HepG2 (cell line): ENCODE measurements around the gene MYO15A. TPM values are rescaled to one million over a fixed set of nuclear protein-coding genes. Genes with fewer than 3 reads are reported as not detected.

Source experiments
- FOSL2 ChIP-seq: sonication (generic); formaldehyde crosslinking; IDR thresholded peaks from 2 replicates; pipeline ENCODE4 v1.4.0; 2020; ENCODE audit warnings: missing genetic modification reagents
- ZBTB42 ChIP-seq: sonication (generic); formaldehyde crosslinking; IDR thresholded peaks from 2 replicates; pipeline ENCODE4 v1.5.0; 2020; ENCODE audit warnings: mild to moderate bottlenecking, missing genetic modification reagents
- ZKSCAN5 ChIP-seq: sonication (generic); formaldehyde crosslinking; IDR thresholded peaks from 2 replicates; pipeline ENCODE4 v1.5.1; 2020; ENCODE audit warnings: mild to moderate bottlenecking, missing genetic modification reagents
- ZNF234 ChIP-seq: sonication (generic); formaldehyde crosslinking; conservative IDR thresholded peaks from 2 replicates; pipeline ENCODE4 v1.5.1; 2020; ENCODE audit warnings: mild to moderate bottlenecking, missing genetic modification reagents
- ZNF432 ChIP-seq: sonication (generic); formaldehyde crosslinking; IDR thresholded peaks from 2 replicates; pipeline ENCODE4 v1.5.0; 2020; ENCODE audit warnings: missing genetic modification reagents, mild to moderate bottlenecking, borderline replicate concordance
- ZNF7 ChIP-seq: IDR thresholded peaks from 2 replicates; pipeline ENCODE4 v1.6.1; 2016; ENCODE audit warnings: missing biosample characterization, missing genetic modification reagents
- ZNF790 ChIP-seq: sonication (generic); formaldehyde crosslinking; IDR thresholded peaks from 2 replicates; pipeline ENCODE4 v1.8.0; 2022; ENCODE audit warnings: missing genetic modification reagents, mild to moderate bottlenecking, borderline replicate concordance
- polyA plus RNA-seq, 8 experiments: library from polyadenylated mRNA; depleted of rRNA in 3 of 8; stranded (reverse) in 7 of 8; unstranded in 1 of 8; fragments of >200 nt; fragmentation: Illumina TruSeq in 4 of 8; extraction: Trizol in 4 of 8; gene quantifications; 2 replicates each; pipeline versions ENCODE4 v1.2.1 to v1.2.3, GENCODE V29; 2011 to 2016; ENCODE audit warnings: low read depth in 4 of 8, missing spikeins in 1 of 8, mixed read lengths in 1 of 8; ENCODE audit not compliant: insufficient read depth in 1 of 8
- total RNA-seq, 5 experiments: library from RNA; depleted of rRNA; stranded (reverse); fragments of >200 nt; fragmentation: Illumina TruSeq; extraction: Trizol; gene quantifications; 2 replicates each; pipeline ENCODE4 v1.2.3, GENCODE V29; 2016; ENCODE audit warnings: low read depth in 1 of 5
- TF ChIP-seq, protein P1 (sequence below): sonication (generic); formaldehyde crosslinking; IDR thresholded peaks from 2 replicates; pipeline ENCODE4 v1.9.0; 2021; ENCODE audit warnings: missing genetic modification reagents, borderline replicate concordance
- TF ChIP-seq, protein P2 (sequence below): IDR thresholded peaks from 2 replicates; pipeline ENCODE4 v1.6.1; 2012; ENCODE audit warnings: low read length, improper control_type of control experiment
- TF ChIP-seq, protein P3 (sequence below): sonication (generic); formaldehyde crosslinking; IDR thresholded peaks from 2 replicates; pipeline ENCODE4 v1.4.0; 2020; ENCODE audit warnings: missing genetic modification reagents, borderline replicate concordance
- TF ChIP-seq, protein P4 (sequence below): sonication (generic); formaldehyde crosslinking; IDR thresholded peaks from 2 replicates; pipeline ENCODE4; 2020; ENCODE audit warnings: missing genetic modification reagents, mild to moderate bottlenecking, borderline replicate concordance

The MYO15A gene
- total and polyA plus RNA-seq, 2 of the 13 experiments (the other 11 are each of a cell fraction or from before 2014, with no cell fraction given): 0.07 to 0.20 TPM

DNA sequence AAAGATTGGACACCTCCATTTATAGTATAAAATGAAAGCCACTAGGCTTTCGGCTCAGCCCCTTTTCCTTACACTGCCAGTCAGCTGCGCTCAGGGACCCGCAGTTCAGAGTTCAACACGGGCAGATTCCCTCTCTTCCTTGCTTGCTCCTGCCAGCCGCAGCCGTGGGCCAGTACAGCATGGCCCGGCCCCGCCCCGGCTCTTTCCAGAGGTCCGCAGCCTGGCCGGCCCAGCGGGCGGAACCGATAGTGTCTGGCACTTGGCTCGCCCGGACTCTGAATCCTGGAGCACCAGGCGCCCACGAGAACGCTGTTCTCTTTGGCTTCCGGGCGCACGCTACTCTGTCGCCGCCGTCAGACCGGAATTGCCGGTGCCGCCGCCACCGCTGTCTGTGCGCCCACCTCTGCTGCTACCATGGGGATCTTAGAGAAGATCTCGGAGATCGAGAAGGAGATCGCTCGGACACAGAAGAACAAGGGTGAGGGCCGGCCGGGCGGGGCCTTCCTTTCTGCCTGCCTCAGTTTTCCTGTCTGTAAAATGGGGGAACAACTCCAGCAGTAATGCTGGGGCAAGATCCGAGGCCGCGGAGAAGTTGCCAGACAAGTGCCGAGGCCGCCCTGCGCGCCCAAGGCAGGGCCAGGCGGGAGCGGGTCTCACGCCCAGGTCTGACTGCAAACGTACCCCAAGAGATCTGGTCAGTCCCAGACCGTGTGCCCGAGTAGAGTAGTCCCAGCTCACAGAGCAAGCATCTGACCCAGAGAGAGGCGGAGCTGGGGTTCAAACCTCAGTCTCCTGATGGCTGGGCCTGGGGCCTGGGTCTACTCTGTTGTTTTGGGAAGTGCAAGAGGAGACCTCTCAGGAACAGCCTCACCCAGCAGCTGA, 20.7 kb upstream of the MYO15A start, which contains the start of gene DRG2 (continued):
- TF ChIP-seq ZNF234 (peak; percentile 67; the same call in 1 of the 2 replicates), ZNF7 (CRISPR knock-in tag) (no peak; the same call in 1 of the 2 replicates), FOSL2 (CRISPR knock-in tag) (peak; percentile 64), ZNF432 (no peak; the same call in 1 of the 2 replicates), ZBTB42 (no peak), ZKSCAN5 (CRISPR knock-in tag) (no peak), ZNF790 (peak; percentile 67; the same call in 1 of the 2 replicates)
- TF ChIP-seq, protein P1, sequence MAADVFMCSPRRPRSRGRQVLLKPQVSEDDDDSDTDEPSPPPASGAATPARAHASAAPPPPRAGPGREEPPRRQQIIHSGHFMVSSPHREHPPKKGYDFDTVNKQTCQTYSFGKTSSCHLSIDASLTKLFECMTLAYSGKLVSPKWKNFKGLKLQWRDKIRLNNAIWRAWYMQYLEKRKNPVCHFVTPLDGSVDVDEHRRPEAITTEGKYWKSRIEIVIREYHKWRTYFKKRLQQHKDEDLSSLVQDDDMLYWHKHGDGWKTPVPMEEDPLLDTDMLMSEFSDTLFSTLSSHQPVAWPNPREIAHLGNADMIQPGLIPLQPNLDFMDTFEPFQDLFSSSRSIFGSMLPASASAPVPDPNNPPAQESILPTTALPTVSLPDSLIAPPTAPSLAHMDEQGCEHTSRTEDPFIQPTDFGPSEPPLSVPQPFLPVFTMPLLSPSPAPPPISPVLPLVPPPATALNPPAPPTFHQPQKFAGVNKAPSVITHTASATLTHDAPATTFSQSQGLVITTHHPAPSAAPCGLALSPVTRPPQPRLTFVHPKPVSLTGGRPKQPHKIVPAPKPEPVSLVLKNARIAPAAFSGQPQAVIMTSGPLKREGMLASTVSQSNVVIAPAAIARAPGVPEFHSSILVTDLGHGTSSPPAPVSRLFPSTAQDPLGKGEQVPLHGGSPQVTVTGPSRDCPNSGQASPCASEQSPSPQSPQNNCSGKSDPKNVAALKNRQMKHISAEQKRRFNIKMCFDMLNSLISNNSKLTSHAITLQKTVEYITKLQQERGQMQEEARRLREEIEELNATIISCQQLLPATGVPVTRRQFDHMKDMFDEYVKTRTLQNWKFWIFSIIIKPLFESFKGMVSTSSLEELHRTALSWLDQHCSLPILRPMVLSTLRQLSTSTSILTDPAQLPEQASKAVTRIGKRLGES (CRISPR knock-in tag): no peak
- TF ChIP-seq, protein P2, sequence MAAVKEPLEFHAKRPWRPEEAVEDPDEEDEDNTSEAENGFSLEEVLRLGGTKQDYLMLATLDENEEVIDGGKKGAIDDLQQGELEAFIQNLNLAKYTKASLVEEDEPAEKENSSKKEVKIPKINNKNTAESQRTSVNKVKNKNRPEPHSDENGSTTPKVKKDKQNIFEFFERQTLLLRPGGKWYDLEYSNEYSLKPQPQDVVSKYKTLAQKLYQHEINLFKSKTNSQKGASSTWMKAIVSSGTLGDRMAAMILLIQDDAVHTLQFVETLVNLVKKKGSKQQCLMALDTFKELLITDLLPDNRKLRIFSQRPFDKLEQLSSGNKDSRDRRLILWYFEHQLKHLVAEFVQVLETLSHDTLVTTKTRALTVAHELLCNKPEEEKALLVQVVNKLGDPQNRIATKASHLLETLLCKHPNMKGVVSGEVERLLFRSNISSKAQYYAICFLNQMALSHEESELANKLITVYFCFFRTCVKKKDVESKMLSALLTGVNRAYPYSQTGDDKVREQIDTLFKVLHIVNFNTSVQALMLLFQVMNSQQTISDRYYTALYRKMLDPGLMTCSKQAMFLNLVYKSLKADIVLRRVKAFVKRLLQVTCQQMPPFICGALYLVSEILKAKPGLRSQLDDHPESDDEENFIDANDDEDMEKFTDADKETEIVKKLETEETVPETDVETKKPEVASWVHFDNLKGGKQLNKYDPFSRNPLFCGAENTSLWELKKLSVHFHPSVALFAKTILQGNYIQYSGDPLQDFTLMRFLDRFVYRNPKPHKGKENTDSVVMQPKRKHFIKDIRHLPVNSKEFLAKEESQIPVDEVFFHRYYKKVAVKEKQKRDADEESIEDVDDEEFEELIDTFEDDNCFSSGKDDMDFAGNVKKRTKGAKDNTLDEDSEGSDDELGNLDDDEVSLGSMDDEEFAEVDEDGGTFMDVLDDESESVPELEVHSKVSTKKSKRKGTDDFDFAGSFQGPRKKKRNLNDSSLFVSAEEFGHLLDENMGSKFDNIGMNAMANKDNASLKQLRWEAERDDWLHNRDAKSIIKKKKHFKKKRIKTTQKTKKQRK: no peak
- TF ChIP-seq, protein P3, sequence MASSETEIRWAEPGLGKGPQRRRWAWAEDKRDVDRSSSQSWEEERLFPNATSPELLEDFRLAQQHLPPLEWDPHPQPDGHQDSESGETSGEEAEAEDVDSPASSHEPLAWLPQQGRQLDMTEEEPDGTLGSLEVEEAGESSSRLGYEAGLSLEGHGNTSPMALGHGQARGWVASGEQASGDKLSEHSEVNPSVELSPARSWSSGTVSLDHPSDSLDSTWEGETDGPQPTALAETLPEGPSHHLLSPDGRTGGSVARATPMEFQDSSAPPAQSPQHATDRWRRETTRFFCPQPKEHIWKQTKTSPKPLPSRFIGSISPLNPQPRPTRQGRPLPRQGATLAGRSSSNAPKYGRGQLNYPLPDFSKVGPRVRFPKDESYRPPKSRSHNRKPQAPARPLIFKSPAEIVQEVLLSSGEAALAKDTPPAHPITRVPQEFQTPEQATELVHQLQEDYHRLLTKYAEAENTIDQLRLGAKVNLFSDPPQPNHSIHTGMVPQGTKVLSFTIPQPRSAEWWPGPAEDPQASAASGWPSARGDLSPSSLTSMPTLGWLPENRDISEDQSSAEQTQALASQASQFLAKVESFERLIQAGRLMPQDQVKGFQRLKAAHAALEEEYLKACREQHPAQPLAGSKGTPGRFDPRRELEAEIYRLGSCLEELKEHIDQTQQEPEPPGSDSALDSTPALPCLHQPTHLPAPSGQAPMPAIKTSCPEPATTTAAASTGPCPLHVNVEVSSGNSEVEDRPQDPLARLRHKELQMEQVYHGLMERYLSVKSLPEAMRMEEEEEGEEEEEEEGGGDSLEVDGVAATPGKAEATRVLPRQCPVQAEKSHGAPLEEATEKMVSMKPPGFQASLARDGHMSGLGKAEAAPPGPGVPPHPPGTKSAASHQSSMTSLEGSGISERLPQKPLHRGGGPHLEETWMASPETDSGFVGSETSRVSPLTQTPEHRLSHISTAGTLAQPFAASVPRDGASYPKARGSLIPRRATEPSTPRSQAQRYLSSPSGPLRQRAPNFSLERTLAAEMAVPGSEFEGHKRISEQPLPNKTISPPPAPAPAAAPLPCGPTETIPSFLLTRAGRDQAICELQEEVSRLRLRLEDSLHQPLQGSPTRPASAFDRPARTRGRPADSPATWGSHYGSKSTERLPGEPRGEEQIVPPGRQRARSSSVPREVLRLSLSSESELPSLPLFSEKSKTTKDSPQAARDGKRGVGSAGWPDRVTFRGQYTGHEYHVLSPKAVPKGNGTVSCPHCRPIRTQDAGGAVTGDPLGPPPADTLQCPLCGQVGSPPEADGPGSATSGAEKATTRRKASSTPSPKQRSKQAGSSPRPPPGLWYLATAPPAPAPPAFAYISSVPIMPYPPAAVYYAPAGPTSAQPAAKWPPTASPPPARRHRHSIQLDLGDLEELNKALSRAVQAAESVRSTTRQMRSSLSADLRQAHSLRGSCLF (CRISPR knock-in tag): no peak
- TF ChIP-seq, protein P4, sequence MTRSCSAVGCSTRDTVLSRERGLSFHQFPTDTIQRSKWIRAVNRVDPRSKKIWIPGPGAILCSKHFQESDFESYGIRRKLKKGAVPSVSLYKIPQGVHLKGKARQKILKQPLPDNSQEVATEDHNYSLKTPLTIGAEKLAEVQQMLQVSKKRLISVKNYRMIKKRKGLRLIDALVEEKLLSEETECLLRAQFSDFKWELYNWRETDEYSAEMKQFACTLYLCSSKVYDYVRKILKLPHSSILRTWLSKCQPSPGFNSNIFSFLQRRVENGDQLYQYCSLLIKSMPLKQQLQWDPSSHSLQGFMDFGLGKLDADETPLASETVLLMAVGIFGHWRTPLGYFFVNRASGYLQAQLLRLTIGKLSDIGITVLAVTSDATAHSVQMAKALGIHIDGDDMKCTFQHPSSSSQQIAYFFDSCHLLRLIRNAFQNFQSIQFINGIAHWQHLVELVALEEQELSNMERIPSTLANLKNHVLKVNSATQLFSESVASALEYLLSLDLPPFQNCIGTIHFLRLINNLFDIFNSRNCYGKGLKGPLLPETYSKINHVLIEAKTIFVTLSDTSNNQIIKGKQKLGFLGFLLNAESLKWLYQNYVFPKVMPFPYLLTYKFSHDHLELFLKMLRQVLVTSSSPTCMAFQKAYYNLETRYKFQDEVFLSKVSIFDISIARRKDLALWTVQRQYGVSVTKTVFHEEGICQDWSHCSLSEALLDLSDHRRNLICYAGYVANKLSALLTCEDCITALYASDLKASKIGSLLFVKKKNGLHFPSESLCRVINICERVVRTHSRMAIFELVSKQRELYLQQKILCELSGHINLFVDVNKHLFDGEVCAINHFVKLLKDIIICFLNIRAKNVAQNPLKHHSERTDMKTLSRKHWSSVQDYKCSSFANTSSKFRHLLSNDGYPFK (CRISPR knock-in tag): peak; percentile 92
